GM12891 (cell line): ENCODE results near the gene TMOD1.

Source experiments
- POLR2A ChIP-seq: IDR thresholded peaks from 2 replicates; pipeline ENCODE4 v1.6.1; 2011; ENCODE audit warnings: low read depth, low read length, control low read depth
- TAF1 ChIP-seq: IDR thresholded peaks from 2 replicates; pipeline ENCODE4 v1.6.1; 2011; ENCODE audit warnings: low read depth, low read length, control low read depth

GRCh38 chr9:97636903-97637302 lies 135.4 kb downstream of the TMOD1 start:
- TF ChIP-seq POLR2A (no peak), TAF1 (no peak)
